PC-9 (cell line): ENCODE data around the gene TBC1D3H.
"Not testable (repeated sequence)": the region's sequence is repeated elsewhere in the genome, so short reads cannot be mapped to it uniquely, and the experiment has no call there.

Source experiments
- CTCF ChIP-seq: fragments of 200-600 bp; sonication (generic); conservative IDR thresholded peaks from 2 replicates; pipeline ENCODE4 v1.6.1; 2017; ENCODE audit warnings: mixed run types, antibody characterized with exemption, mild to moderate bottlenecking, moderate library complexity
- EZH2 ChIP-seq: fragments of 200-600 bp; sonication (generic); IDR thresholded peaks from 2 replicates; pipeline ENCODE4 v1.8.0; 2017; ENCODE audit warnings: antibody characterized with exemption, low read depth

- not testable (repeated sequence) for TF ChIP-seq CTCF, EZH2
Observed at GRCh38 chr17:36362496-36362895, 25.7 kb downstream of the TBC1D3H start.
